ENCODE results near the gene PCYT2. TPM values are rescaled to one million over a fixed set of nuclear protein-coding genes. Genes with fewer than 3 reads are reported as not detected.
A peak's percentile ranks its signal among the peaks of the same experiment; 100 is the strongest.

Gene PCYT2
- total and polyA plus RNA-seq, 9 of the 15 experiments (the other 6 are each of a cell fraction or from before 2014, with no cell fraction given), result 0.92 to 134 (median 82.5) TPM

DNA sequence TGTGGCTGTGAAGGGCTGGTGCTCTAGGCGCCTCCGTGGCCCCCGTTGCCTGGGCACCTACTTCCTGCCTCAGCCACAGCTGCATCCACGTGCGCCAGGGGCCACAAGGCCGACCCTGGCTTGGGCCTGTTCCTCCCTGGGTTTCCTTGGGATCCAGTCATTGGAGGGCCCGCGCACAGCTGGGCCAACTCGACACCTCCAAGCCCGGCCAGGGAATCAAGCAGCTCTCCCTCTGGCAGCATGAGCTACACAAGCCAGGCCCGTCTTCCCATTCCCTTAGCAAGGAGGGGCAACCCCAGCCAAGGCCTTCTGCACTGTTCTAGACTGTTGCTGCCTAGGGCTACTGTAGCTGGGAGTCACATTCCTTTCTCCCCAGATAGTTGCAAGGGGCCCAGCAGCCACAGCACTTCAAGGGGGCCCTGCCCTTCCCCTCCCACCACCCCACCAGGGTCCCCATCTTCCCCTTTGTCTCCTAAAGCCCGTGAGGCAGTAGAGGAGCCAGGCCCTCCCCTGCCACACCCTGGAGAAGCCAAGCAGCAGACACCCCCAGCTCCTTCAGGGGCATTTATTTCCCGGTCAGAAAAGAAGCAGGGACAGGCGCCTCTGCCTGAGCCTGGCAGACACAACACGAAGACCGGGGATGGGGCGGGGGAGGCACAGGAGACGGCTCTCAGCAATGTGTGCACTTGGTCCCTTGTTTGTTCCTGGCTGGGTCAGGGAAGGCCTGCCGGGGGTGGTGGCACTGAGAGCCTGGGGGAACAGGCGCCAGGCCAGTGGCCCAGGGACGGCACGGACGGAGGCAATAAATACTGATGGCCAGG, 43.8 kb downstream of the PCYT2 start (continued):
- TF ChIP-seq, protein P1, sequence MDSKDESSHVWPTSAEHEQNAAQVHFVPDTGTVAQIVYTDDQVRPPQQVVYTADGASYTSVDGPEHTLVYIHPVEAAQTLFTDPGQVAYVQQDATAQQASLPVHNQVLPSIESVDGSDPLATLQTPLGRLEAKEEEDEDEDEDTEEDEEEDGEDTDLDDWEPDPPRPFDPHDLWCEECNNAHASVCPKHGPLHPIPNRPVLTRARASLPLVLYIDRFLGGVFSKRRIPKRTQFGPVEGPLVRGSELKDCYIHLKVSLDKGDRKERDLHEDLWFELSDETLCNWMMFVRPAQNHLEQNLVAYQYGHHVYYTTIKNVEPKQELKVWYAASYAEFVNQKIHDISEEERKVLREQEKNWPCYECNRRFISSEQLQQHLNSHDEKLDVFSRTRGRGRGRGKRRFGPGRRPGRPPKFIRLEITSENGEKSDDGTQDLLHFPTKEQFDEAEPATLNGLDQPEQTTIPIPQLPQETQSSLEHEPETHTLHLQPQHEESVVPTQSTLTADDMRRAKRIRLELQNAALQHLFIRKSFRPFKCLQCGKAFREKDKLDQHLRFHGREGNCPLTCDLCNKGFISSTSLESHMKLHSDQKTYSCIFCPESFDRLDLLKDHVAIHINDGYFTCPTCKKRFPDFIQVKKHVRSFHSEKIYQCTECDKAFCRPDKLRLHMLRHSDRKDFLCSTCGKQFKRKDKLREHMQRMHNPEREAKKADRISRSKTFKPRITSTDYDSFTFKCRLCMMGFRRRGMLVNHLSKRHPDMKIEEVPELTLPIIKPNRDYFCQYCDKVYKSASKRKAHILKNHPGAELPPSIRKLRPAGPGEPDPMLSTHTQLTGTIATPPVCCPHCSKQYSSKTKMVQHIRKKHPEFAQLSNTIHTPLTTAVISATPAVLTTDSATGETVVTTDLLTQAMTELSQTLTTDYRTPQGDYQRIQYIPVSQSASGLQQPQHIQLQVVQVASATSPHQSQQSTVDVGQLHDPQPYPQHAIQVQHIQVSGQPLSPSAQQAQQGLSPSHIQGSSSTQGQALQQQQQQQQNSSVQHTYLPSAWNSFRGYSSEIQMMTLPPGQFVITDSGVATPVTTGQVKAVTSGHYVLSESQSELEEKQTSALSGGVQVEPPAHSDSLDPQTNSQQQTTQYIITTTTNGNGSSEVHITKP (IDR thresholded peaks at IDR 0.05; ENCODE audit: partially characterized antibody), result no peak
- TF ChIP-seq CREM (IDR thresholded peaks at IDR 0.05; ENCODE audit: low read depth) (0 out of 2 replicates have a peak, but pooled peaks have one; percentile 13), U2AF1 (optimal IDR thresholded peaks at IDR 0.05; ENCODE audit: low read depth, low read length) (no peak), NFRKB (IDR thresholded peaks at IDR 0.05; ENCODE audit: low read depth) (no peak), ZNF764 (CRISPR knock-in tag; IDR thresholded peaks at IDR 0.05; ENCODE audit: low read depth) (peak; percentile 43; the same call in 1 of the 2 replicates), SMARCA5 (IDR thresholded peaks at IDR 0.05) (no peak), HNRNPLL (IDR thresholded peaks at IDR 0.05; ENCODE audit: low read depth, low read length, poor library complexity, severe bottlenecking) (no peak), CREB1 (IDR thresholded peaks at IDR 0.05) (no peak), CREB1 (CRISPR knock-in tag; IDR thresholded peaks at IDR 0.05) (0 out of 2 replicates have a peak, but pooled peaks have one; percentile 30), BRCA1 (IDR thresholded peaks at IDR 0.05) (no peak), BRCA1 (CRISPR knock-in tag; IDR thresholded peaks at IDR 0.05) (no peak), TGIF2 (CRISPR knock-in tag; IDR thresholded peaks at IDR 0.05) (no peak)
- TF ChIP-seq, protein P2, sequence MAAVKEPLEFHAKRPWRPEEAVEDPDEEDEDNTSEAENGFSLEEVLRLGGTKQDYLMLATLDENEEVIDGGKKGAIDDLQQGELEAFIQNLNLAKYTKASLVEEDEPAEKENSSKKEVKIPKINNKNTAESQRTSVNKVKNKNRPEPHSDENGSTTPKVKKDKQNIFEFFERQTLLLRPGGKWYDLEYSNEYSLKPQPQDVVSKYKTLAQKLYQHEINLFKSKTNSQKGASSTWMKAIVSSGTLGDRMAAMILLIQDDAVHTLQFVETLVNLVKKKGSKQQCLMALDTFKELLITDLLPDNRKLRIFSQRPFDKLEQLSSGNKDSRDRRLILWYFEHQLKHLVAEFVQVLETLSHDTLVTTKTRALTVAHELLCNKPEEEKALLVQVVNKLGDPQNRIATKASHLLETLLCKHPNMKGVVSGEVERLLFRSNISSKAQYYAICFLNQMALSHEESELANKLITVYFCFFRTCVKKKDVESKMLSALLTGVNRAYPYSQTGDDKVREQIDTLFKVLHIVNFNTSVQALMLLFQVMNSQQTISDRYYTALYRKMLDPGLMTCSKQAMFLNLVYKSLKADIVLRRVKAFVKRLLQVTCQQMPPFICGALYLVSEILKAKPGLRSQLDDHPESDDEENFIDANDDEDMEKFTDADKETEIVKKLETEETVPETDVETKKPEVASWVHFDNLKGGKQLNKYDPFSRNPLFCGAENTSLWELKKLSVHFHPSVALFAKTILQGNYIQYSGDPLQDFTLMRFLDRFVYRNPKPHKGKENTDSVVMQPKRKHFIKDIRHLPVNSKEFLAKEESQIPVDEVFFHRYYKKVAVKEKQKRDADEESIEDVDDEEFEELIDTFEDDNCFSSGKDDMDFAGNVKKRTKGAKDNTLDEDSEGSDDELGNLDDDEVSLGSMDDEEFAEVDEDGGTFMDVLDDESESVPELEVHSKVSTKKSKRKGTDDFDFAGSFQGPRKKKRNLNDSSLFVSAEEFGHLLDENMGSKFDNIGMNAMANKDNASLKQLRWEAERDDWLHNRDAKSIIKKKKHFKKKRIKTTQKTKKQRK (IDR thresholded peaks at IDR 0.05; ENCODE audit: borderline replicate concordance, low read depth, low read length), result no peak
- TF ChIP-seq, protein P3, sequence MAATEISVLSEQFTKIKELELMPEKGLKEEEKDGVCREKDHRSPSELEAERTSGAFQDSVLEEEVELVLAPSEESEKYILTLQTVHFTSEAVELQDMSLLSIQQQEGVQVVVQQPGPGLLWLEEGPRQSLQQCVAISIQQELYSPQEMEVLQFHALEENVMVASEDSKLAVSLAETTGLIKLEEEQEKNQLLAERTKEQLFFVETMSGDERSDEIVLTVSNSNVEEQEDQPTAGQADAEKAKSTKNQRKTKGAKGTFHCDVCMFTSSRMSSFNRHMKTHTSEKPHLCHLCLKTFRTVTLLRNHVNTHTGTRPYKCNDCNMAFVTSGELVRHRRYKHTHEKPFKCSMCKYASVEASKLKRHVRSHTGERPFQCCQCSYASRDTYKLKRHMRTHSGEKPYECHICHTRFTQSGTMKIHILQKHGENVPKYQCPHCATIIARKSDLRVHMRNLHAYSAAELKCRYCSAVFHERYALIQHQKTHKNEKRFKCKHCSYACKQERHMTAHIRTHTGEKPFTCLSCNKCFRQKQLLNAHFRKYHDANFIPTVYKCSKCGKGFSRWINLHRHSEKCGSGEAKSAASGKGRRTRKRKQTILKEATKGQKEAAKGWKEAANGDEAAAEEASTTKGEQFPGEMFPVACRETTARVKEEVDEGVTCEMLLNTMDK (IDR thresholded peaks at IDR 0.05; ENCODE audit: borderline replicate concordance, insufficient read depth, low read depth, low read length, poor library complexity, severe bottlenecking), result no peak
- TF ChIP-seq, protein P4, sequence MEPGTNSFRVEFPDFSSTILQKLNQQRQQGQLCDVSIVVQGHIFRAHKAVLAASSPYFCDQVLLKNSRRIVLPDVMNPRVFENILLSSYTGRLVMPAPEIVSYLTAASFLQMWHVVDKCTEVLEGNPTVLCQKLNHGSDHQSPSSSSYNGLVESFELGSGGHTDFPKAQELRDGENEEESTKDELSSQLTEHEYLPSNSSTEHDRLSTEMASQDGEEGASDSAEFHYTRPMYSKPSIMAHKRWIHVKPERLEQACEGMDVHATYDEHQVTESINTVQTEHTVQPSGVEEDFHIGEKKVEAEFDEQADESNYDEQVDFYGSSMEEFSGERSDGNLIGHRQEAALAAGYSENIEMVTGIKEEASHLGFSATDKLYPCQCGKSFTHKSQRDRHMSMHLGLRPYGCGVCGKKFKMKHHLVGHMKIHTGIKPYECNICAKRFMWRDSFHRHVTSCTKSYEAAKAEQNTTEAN (CRISPR knock-in tag; IDR thresholded peaks at IDR 0.05), result no peak
- TF ChIP-seq, protein P5, sequence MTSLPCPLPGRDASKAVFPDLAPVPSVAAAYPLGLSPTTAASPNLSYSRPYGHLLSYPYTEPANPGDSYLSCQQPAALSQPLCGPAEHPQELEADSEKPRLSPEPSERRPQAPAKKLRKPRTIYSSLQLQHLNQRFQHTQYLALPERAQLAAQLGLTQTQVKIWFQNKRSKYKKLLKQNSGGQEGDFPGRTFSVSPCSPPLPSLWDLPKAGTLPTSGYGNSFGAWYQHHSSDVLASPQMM (CRISPR knock-in tag; IDR thresholded peaks at IDR 0.05), result no peak
